ENCODE data around the gene MBL2. TPM values are rescaled to one million over a fixed set of nuclear protein-coding genes. Genes with fewer than 3 reads are reported as not detected.

Gene MBL2
- total and polyA plus RNA-seq, 2 of the 8 experiments (the other 6 are each of a cell fraction or from before 2014, with no cell fraction given), result not detected

GRCh38 chr10:52740155-52740549, 32.4 kb downstream of the MBL2 start:
- 95% methylated on average over 1 of the region's 1 CpG; no CpG with 5 or more reads in 1 of the 2 experiments for WGBS, 2 experiments (ENCODE audit: extremely low coverage in 1 of 2, insufficient coverage in 1 of 2, insufficient read length in 1 of 2, insufficient replicate concordance in 2 of 2, low coverage in 1 of 2, low lambda C conversion rate in 2 of 2, missing lambda C conversion rate in 1 of 2)
- CTCF ChIA-PET (ENCODE audit: partially characterized antibody), result interaction anchor here (0.6 to 4.2 kb wide), 18 partner anchors 11 to 113 kb away, joined by 3 to 127 read pairs (median 6); partner anchors contain the start of gene MBL2
- TF ChIP-seq RXRA (IDR thresholded peaks at IDR 0.05; ENCODE audit: insufficient read depth, low read depth, low read length) (no peak), ATF3 (IDR thresholded peaks at IDR 0.05; ENCODE audit: insufficient read depth, low read depth, low read length) (no peak), RNF2 (IDR thresholded peaks at IDR 0.05; ENCODE audit: borderline replicate concordance, low read depth, low read length, missing control alignments, poor library complexity, severe bottlenecking) (no peak), RAD21 (IDR thresholded peaks at IDR 0.05 in 1 of 2, conservative IDR thresholded peaks at IDR 0.05 in 1 of 2; ENCODE audit: low read depth in 2 of 2, low read length in 2 of 2) (no peak), MAFK (IDR thresholded peaks at IDR 0.05; ENCODE audit: low read depth, low read length) (no peak), KDM1A (IDR thresholded peaks at IDR 0.05; ENCODE audit: borderline replicate concordance, low read length) (no peak), POLR2A (IDR thresholded peaks at IDR 0.05; ENCODE audit: control extremely low read depth in 1 of 2, low read depth in 2 of 2, low read length in 2 of 2) (no peak), ASH2L (IDR thresholded peaks at IDR 0.05; ENCODE audit: low read length) (no peak), BRCA1 (IDR thresholded peaks at IDR 0.05; ENCODE audit: low read depth, low read length) (no peak), RFX5 (IDR thresholded peaks at IDR 0.05; ENCODE audit: borderline replicate concordance, low read depth, low read length) (no peak), POLR2AphosphoS5 (IDR thresholded peaks at IDR 0.05; ENCODE audit: low read depth, low read length) (no peak), CBX5 (IDR thresholded peaks at IDR 0.05; ENCODE audit: low read depth, low read length) (no peak), JUN (IDR thresholded peaks at IDR 0.05; ENCODE audit: low read depth, low read length) (no peak)
- TF ChIP-seq, protein P1, sequence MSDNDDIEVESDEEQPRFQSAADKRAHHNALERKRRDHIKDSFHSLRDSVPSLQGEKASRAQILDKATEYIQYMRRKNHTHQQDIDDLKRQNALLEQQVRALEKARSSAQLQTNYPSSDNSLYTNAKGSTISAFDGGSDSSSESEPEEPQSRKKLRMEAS (IDR thresholded peaks at IDR 0.05), result no peak

More at GRCh38 chr10:52740155-52740549, 32.4 kb downstream of the MBL2 start:
- Histone ChIP-seq H3K79me1 (ENCODE audit: low read depth, low read length) (no peaks in the 10 kb centered on the region), H3K4me2 (ENCODE audit: insufficient read depth in 1 of 2, low read depth in 2 of 2, low read length in 2 of 2) (no peak overlapping the region), H3K27ac (ENCODE audit: low read depth, low read length) (no peak overlapping the region), H4K8ac (ENCODE audit: extremely low read depth, insufficient read depth, low read length) (no peak overlapping the region), H3K4ac (replicated peaks; ENCODE audit: insufficient read length, low read depth, low read length) (no peak overlapping the region), H3K23ac (ENCODE audit: insufficient read length) (no peak overlapping the region), H4K20me1 (replicated peaks in 1 of 2; ENCODE audit: control insufficient read depth in 1 of 2, insufficient read depth in 2 of 2, low read length in 2 of 2) (no peaks in the 10 kb centered on the region), H3K18ac (ENCODE audit: extremely low read depth, low read length) (no peak overlapping the region), H2AK5ac (ENCODE audit: low read depth, low read length) (no peak overlapping the region), H3K27me3 (replicated peaks in 1 of 4; ENCODE audit: control insufficient read depth in 3 of 4, extremely low read depth in 1 of 4, insufficient read depth in 3 of 4, low read length in 3 of 4) (no peaks in the 10 kb centered on the region), H2BK5ac (ENCODE audit: low read depth, low read length) (no peak overlapping the region), H3K9ac (replicated peaks in 1 of 4; ENCODE audit: extremely low read depth in 1 of 4, low read depth in 3 of 4, low read length in 3 of 4) (no peak overlapping the region), H3K79me2 (ENCODE audit: control insufficient read depth in 1 of 2, insufficient read depth in 2 of 2, low read length in 2 of 2) (no peaks in the 10 kb centered on the region), H2BK12ac (ENCODE audit: low read depth, low read length) (no peak overlapping the region), H4K91ac (replicated peaks; ENCODE audit: insufficient read length, low read length) (no peak overlapping the region), H4K5ac (ENCODE audit: insufficient read length, low read depth, low read length) (no peak overlapping the region), H2BK15ac (ENCODE audit: low read length) (no peak overlapping the region), H2BK20ac (ENCODE audit: low read length) (no peak overlapping the region), H2AFZ (ENCODE audit: low read length) (no peak overlapping the region), H3K9me3 (ENCODE audit: insufficient read depth in 2 of 2, low read depth in 1 of 2, low read length in 1 of 2) (peaks cover 11 to 19% of the 10 kb centered on the region in 2 experiments), H3K4me1 (replicated peaks in 1 of 4; ENCODE audit: control insufficient read depth in 3 of 4, insufficient read depth in 4 of 4, low read length in 3 of 4) (no peaks in the 10 kb centered on the region), H3K23me2 (ENCODE audit: low read depth, low read length) (no peaks in the 10 kb centered on the region), H3K14ac (ENCODE audit: insufficient read length) (no peak overlapping the region), H3K36me3 (ENCODE audit: control insufficient read depth in 2 of 4, insufficient read depth in 4 of 4, low read length in 3 of 4) (no peaks in the 10 kb centered on the region; a peak in 1 of 8 replicates), H3K56ac (replicated peaks; ENCODE audit: insufficient read length, low read depth, low read length) (no peak overlapping the region), H3K4me3 (ENCODE audit: extremely low read depth in 1 of 4, insufficient read depth in 2 of 4, low read depth in 3 of 4, low read length in 4 of 4) (no peak overlapping the region), H2BK120ac (replicated peaks; ENCODE audit: low read depth, low read length) (no peak overlapping the region)
- POLR2A ChIA-PET (ENCODE audit: partially characterized antibody), result no interaction called here
- DNase-seq (ENCODE audit: low read depth in 1 of 2, low spot score in 2 of 2) (no peak), FAIRE-seq (no peak)
